GM21786 (cell line): ENCODE results near the gene RPS15A.

Experiments used
- ATAC-seq: cut with Tn5 transposase; IDR thresholded peaks from one replicate; pipeline ENCODE4 v1.9.1; 2021; ENCODE audit not compliant: unreplicated experiment

Gene RPS15A

GRCh38 chr16:18789850-18790706, at the start of gene RPS15A:
RPS15A (minus strand) TSS chr16:18790334; CDS start chr16:18789113, 1,221 bp downstream.
- peak; percentile 89 for ATAC-seq

GRCh38 chr16:18839555-18839954, 49.4 kb upstream of the RPS15A start:
- no peak for ATAC-seq

GRCh38 chr16:18836702-18837101, 46.6 kb upstream of the RPS15A start:
- ATAC-seq: no peak

- no peak for ATAC-seq
Observed at GRCh38 chr16:18834864-18835263, 44.7 kb upstream of the RPS15A start.

GRCh38 chr16:18833707-18834505, 43.8 kb upstream of the RPS15A start:
- ATAC-seq: no peak

- no peak for ATAC-seq
Observed at GRCh38 chr16:18832613-18833012, 42.5 kb upstream of the RPS15A start.

GRCh38 chr16:18832006-18832405, 41.9 kb upstream of the RPS15A start:
- ATAC-seq: no peak

- ATAC-seq: no peak
Observed at GRCh38 chr16:18829251-18829650, 39.1 kb upstream of the RPS15A start.

GRCh38 chr16:18827890-18828289, 37.8 kb upstream of the RPS15A start:
- no peak for ATAC-seq

- ATAC-seq: no peak
Observed at GRCh38 chr16:18816286-18816685, 26.2 kb upstream of the RPS15A start.

GRCh38 chr16:18811925-18812324, 21.8 kb upstream of the RPS15A start:
- ATAC-seq: no peak

- ATAC-seq: no peak
Observed at GRCh38 chr16:18809165-18809564, 19.0 kb upstream of the RPS15A start.

- ATAC-seq: no peak
Observed at GRCh38 chr16:18805257-18805773, 15.2 kb upstream of the RPS15A start.

GRCh38 chr16:18804540-18804939, 14.4 kb upstream of the RPS15A start:
- ATAC-seq: no peak

GRCh38 chr16:18803569-18804462, 13.7 kb upstream of the RPS15A start:
- no peak for ATAC-seq

GRCh38 chr16:18802767-18803343, 12.7 kb upstream of the RPS15A start:
- ATAC-seq: no peak

- peak; percentile 92 for ATAC-seq
Observed at GRCh38 chr16:18801145-18801972, 11.2 kb upstream of the RPS15A start, which contains the start of gene ARL6IP1. ARL6IP1 (minus strand) TSS chr16:18801549; CDS start chr16:18801466, 83 bp downstream.

- no peak for ATAC-seq
Observed at GRCh38 chr16:18800775-18801144, 10.6 kb upstream of the RPS15A start.

GRCh38 chr16:18800293-18800692, 10.2 kb upstream of the RPS15A start:
- ATAC-seq: no peak
